GM23338 (cell line): ENCODE results near the gene PDE7B.

Source experiments
- CREB1 ChIP-seq: fragments of 250-450 bp; sonication (Bioruptor Pico); IDR thresholded peaks from 2 replicates; pipeline ENCODE4 v1.5.0; 2020; ENCODE audit warnings: low read depth, mild to moderate bottlenecking, moderate library complexity
- ETS1 ChIP-seq: IDR thresholded peaks from 2 replicates; pipeline ENCODE4 v1.6.1; 2016; ENCODE audit warnings: antibody characterized with exemption
- EZH2 ChIP-seq: fragments of 200-600 bp; sonication (generic); IDR thresholded peaks from one replicate; pipeline ENCODE4 v1.8.0; 2017; ENCODE audit warnings: antibody characterized with exemption, mild to moderate bottlenecking, low read depth; ENCODE audit not compliant: unreplicated experiment
- EZH2phosphoT487 ChIP-seq: fragments of 200-600 bp; sonication (generic); IDR thresholded peaks from one replicate; pipeline ENCODE4 v1.8.1; 2018; ENCODE audit warnings: antibody characterized with exemption; ENCODE audit not compliant: unreplicated experiment
- JUNB ChIP-seq: IDR thresholded peaks from one replicate; pipeline ENCODE4 v1.6.1; 2016; ENCODE audit warnings: antibody characterized with exemption; ENCODE audit not compliant: unreplicated experiment
- POLR2AphosphoS5 ChIP-seq: IDR thresholded peaks from 2 replicates; pipeline ENCODE4 v1.6.1; 2016; ENCODE audit warnings: antibody characterized with exemption, low read depth
- STAT1 ChIP-seq: IDR thresholded peaks from one replicate; pipeline ENCODE4 v1.6.1; 2016; ENCODE audit warnings: antibody characterized with exemption; ENCODE audit not compliant: unreplicated experiment
- TF ChIP-seq, protein P1 (sequence below), 2 experiments: fragments of 200-600 bp in 1 of 2; sonication (generic) in 1 of 2; conservative IDR thresholded peaks; 2 replicates each; pipeline versions ENCODE4 v1.5.1 to v1.6.1; 2016 to 2017; ENCODE audit warnings: antibody characterized with exemption in 2 of 2, low read depth in 2 of 2, mild to moderate bottlenecking in 2 of 2, moderate library complexity in 1 of 2
- TF ChIP-seq, protein P2 (sequence below): IDR thresholded peaks from one replicate; pipeline ENCODE4 v1.6.1; 2018; ENCODE audit warnings: antibody characterized with exemption; ENCODE audit not compliant: unreplicated experiment

DNA sequence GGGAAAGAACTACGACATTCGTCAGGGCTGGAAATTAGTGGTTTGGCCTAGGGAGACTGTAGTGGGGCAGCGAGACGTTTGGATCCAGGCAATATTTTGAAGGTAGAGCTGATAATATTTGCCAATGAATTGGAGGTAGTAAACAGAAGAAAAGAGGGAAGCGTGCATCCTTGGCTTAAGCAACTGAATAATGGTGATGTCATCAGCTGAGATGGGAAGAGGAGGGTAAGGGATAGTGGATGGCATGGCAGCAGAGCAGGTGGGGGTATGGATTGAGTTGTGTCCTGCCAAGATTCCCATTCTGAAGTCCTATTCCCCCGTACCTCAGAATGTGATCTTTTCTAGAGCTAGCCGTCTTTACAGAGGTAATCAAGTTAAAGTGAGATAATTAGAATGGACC lies 119.2 kb downstream of the PDE7B start:
- TF ChIP-seq, protein P1, sequence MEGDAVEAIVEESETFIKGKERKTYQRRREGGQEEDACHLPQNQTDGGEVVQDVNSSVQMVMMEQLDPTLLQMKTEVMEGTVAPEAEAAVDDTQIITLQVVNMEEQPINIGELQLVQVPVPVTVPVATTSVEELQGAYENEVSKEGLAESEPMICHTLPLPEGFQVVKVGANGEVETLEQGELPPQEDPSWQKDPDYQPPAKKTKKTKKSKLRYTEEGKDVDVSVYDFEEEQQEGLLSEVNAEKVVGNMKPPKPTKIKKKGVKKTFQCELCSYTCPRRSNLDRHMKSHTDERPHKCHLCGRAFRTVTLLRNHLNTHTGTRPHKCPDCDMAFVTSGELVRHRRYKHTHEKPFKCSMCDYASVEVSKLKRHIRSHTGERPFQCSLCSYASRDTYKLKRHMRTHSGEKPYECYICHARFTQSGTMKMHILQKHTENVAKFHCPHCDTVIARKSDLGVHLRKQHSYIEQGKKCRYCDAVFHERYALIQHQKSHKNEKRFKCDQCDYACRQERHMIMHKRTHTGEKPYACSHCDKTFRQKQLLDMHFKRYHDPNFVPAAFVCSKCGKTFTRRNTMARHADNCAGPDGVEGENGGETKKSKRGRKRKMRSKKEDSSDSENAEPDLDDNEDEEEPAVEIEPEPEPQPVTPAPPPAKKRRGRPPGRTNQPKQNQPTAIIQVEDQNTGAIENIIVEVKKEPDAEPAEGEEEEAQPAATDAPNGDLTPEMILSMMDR (conservative IDR thresholded peaks at IDR 0.05; ENCODE audit: low read depth in 2 of 2) = no peak
- TF ChIP-seq CREB1 = no peak
- no peak for TF ChIP-seq ETS1
- TF ChIP-seq, protein P2, sequence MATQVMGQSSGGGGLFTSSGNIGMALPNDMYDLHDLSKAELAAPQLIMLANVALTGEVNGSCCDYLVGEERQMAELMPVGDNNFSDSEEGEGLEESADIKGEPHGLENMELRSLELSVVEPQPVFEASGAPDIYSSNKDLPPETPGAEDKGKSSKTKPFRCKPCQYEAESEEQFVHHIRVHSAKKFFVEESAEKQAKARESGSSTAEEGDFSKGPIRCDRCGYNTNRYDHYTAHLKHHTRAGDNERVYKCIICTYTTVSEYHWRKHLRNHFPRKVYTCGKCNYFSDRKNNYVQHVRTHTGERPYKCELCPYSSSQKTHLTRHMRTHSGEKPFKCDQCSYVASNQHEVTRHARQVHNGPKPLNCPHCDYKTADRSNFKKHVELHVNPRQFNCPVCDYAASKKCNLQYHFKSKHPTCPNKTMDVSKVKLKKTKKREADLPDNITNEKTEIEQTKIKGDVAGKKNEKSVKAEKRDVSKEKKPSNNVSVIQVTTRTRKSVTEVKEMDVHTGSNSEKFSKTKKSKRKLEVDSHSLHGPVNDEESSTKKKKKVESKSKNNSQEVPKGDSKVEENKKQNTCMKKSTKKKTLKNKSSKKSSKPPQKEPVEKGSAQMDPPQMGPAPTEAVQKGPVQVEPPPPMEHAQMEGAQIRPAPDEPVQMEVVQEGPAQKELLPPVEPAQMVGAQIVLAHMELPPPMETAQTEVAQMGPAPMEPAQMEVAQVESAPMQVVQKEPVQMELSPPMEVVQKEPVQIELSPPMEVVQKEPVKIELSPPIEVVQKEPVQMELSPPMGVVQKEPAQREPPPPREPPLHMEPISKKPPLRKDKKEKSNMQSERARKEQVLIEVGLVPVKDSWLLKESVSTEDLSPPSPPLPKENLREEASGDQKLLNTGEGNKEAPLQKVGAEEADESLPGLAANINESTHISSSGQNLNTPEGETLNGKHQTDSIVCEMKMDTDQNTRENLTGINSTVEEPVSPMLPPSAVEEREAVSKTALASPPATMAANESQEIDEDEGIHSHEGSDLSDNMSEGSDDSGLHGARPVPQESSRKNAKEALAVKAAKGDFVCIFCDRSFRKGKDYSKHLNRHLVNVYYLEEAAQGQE = no peak
- TF ChIP-seq EZH2phosphoT487 = no peak
- TF ChIP-seq EZH2 = no peak
- TF ChIP-seq JUNB = no peak
- no peak for TF ChIP-seq POLR2AphosphoS5
- no peak for TF ChIP-seq STAT1
